Colonic mucosa (tissue), 4 donors: Measurements from ENCODE around the gene MLANA. TPM values are rescaled to one million over a fixed set of nuclear protein-coding genes. Genes with fewer than 3 reads are reported as not detected.

Experiments
- DNase-seq: peaks from one replicate; pipeline ENCODE4 v3.0.0-alpha.2; 2020
- H3K27ac ChIP-seq: fragments of 200-600 bp; one replicate; pipeline ENCODE4 v1.8.0; 2021
- H3K27me3 ChIP-seq: fragments of 200-600 bp; one replicate; pipeline ENCODE4 v1.8.0; 2021
- H3K36me3 ChIP-seq: fragments of 200-600 bp; one replicate; pipeline ENCODE4 v1.8.0; 2021
- H3K4me1 ChIP-seq: fragments of 200-600 bp; one replicate; pipeline ENCODE4 v1.8.0; 2021; ENCODE audit warnings: mild to moderate bottlenecking
- H3K4me3 ChIP-seq: fragments of 200-600 bp; one replicate; pipeline ENCODE4 v1.8.0; 2021
- H3K9ac ChIP-seq, 2 donors: one replicate each; pipeline ENCODE4 v1.7.0; 2013; ENCODE audit warnings: control low read depth in 2 of 2, low read depth in 2 of 2, low read length in 2 of 2
- H3K9me3 ChIP-seq: fragments of 200-600 bp; one replicate; pipeline ENCODE4 v1.8.0; 2021
- intact Hi-C: fragments of 100-400 bp; cut with DNase I; formaldehyde crosslinking; loops from one replicate; pipeline ENCODE4 v1.14.1; 2022
- total RNA-seq, 2 donors: library from RNA; stranded (reverse); fragmentation: NEBNext Ultra II Directional in 1 of 2; extraction: Animal tissue kit (Norgen Biotek cat#: 25700) in 1 of 2; gene quantifications; one replicate each; pipeline ENCODE4 v1.2.1, GENCODE V29; 2021
- TF ChIP-seq, protein P1 (sequence below): fragments of 200-600 bp; IDR thresholded peaks from one replicate; pipeline ENCODE4 v1.8.0; 2022; ENCODE audit warnings: antibody characterized with exemption, mild to moderate bottlenecking
- donor health status: healthy.
- donor health status: DM: no; HTN: no; CAD: no.
- donor health status: DM: no; HTN: no; CAD: no.

The MLANA gene, protein sequence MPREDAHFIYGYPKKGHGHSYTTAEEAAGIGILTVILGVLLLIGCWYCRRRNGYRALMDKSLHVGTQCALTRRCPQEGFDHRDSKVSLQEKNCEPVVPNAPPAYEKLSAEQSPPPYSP
- total RNA-seq: not detected

DNA sequence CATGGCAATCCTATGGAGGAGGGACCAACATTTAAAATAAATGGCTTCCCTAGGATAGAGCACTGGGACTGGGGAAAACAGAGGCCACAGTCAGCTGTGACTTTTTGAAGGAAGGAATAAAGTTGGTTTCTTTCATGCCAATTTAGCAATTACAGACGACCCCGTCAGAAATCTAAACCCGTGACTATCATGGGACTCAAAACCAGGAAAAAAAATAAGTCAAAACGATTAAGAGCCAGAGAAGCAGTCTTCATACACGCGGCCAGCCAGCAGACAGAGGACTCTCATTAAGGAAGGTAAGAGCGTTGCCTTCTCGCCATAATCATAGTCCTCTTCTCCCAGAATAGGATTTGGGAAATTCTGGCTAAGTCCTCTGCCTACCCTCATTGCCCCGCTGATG lies at the start of gene MLANA:
TSS of gene MLANA (plus strand) at position 249 of the 400 bp plus-strand sequence. CDS start 1,586 bp downstream, outside the sequence.
- no peaks in the 10 kb centered on the region for H3K4me1 ChIP-seq
- no peaks in the 10 kb centered on the region for H3K27me3 ChIP-seq
- H3K9me3 ChIP-seq: no peaks in the 10 kb centered on the region
- H3K4me3 ChIP-seq: no peak within 1 kb of the TSS
- no peaks in the 10 kb centered on the region for H3K36me3 ChIP-seq
- TF ChIP-seq, protein P1, sequence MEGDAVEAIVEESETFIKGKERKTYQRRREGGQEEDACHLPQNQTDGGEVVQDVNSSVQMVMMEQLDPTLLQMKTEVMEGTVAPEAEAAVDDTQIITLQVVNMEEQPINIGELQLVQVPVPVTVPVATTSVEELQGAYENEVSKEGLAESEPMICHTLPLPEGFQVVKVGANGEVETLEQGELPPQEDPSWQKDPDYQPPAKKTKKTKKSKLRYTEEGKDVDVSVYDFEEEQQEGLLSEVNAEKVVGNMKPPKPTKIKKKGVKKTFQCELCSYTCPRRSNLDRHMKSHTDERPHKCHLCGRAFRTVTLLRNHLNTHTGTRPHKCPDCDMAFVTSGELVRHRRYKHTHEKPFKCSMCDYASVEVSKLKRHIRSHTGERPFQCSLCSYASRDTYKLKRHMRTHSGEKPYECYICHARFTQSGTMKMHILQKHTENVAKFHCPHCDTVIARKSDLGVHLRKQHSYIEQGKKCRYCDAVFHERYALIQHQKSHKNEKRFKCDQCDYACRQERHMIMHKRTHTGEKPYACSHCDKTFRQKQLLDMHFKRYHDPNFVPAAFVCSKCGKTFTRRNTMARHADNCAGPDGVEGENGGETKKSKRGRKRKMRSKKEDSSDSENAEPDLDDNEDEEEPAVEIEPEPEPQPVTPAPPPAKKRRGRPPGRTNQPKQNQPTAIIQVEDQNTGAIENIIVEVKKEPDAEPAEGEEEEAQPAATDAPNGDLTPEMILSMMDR: no peak
- intact Hi-C loops: no loop called here
- DNase-seq: no peak
- H3K9ac ChIP-seq: no peak within 1 kb of the TSS
- H3K27ac ChIP-seq: no peak within 1 kb of the TSS

DNA sequence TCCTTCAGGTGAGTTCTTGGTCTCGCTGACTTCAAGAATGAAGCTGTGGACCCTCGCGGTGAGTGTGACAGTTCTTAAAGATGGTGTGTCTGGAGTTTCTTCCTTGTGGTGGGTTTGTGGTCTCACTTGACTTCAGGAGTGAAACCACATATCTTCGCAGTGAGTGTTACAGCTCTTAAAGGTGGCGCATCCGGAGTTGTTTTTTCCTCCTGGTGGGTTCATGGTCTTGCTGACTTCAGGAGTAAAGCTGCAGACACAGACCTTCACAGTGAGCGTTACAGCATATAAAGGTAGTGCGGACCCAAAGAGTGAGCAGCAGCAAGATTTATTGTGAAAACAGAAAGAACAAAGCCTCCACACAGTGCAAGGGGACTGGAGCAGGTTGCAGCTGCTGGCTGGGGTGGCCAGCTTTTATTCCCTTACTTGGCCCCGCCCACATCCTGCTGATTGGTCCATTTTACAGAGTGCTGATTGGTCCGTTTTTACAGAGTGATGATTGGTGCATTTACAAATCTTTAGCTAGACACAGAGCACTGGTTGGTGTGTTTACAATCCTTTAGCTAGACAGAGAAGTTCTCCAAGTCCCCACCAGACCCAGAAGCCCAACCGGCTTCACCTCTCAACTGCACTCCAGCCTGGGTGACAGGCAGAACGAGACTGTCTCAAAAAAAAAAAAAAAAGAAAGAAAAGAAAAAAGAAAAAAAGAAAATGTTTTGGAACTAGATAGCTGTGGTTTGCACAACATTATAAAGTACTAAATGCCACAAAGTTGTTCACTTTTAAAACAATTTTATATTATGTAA lies 48.7 kb upstream of the MLANA start:
- TF ChIP-seq, protein P1: no peak
- no peak overlapping the region for H3K27ac ChIP-seq
- intact Hi-C loops: no loop called here
- no peak for DNase-seq
- no peak overlapping the region for H3K9ac ChIP-seq
- H3K27me3 ChIP-seq: no peaks in the 10 kb centered on the region
- peaks cover 5% of the 10 kb centered on the region for H3K4me1 ChIP-seq
- H3K4me3 ChIP-seq: no peak overlapping the region
- no peaks in the 10 kb centered on the region for H3K9me3 ChIP-seq
- H3K36me3 ChIP-seq: no peaks in the 10 kb centered on the region

DNA sequence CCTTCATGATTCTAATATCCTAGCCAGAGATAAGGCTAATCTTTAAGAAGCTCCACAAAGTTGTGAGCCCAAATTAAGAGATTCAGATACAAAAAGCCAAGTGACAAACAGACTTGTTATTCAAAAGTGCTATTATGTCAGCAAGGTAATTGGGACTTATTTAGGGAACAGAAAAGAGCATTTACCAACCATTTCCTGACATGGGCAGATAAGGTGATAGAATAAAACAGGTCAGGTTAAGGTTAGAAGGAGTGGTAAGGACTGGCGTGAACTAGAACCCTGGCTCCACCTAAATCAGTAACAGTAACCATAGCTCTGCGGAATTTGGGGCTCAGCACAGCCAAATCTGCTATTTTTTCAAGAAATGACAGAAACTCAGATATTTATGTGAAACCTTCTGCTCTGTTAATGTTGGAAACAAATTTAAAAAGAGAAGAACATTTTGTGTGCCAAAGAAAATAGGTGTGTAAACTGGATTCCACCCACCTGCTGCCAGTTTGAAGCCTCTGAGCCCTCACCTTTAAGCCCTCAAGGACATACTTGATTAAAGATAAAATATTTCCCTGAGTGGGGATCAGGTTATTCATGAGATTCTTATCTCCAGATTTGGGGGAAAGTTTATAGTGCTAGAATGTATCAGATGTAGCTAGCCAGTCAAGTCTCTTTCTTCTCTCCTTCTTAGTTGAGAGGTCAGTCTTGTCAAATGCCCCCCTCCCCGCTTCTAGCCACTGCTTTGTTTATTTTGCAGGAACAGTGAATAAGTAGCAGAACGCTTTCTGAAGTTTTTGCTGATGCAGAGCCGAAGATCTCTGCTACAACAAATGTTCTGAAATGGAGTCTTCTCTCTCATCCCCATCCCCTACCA lies 47.5 kb upstream of the MLANA start:
- TF ChIP-seq, protein P1: no peak
- Histone ChIP-seq H3K4me3 (no peak overlapping the region), H3K27ac (no peak overlapping the region), H3K27me3 (no peaks in the 10 kb centered on the region), H3K4me1 (peaks cover 5% of the 10 kb centered on the region), H3K36me3 (no peaks in the 10 kb centered on the region), H3K9me3 (no peaks in the 10 kb centered on the region), H3K9ac (no peak overlapping the region)
- DNase-seq: no peak
- intact Hi-C loops: no loop called here

DNA sequence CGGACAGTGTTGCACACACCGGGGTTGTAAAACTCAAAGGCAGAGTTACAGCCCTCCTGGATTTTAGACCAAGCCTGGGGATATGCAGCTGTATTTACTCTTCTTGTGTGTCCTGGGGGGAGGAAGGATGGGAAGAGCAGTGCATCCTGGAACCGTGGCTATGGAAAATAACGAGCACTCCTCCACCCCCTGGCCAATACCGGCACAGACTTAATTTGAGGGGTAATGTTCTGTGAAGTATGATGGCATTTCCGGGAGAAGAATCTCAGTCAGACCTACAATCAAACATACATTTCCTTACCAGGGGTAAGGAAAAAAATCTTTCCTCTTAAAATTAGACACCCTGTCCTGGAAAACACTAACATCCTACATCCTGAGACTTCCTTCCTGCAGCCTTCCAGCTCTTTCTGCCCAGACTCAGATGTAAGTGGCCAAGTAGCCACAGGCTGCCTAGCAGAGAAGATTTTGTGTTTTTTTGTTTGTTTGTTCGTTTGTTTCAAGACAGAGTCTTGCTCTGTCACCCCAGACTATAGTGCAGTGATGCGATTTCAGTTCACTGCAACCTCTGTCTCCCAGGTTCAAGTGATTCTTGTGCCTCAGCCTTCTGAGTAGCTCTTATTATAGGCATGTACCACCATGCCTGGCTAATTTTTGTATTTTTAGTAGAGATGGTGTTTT lies 46.8 kb upstream of the MLANA start:
- no peaks in the 10 kb centered on the region for H3K9me3 ChIP-seq
- H3K4me1 ChIP-seq: peaks cover 5% of the 10 kb centered on the region
- no peak overlapping the region for H3K27ac ChIP-seq
- intact Hi-C loops: no loop called here
- no peak for DNase-seq
- H3K27me3 ChIP-seq: no peaks in the 10 kb centered on the region
- TF ChIP-seq, protein P1: no peak
- no peak overlapping the region for H3K4me3 ChIP-seq
- no peaks in the 10 kb centered on the region for H3K36me3 ChIP-seq
- no peak overlapping the region for H3K9ac ChIP-seq

DNA sequence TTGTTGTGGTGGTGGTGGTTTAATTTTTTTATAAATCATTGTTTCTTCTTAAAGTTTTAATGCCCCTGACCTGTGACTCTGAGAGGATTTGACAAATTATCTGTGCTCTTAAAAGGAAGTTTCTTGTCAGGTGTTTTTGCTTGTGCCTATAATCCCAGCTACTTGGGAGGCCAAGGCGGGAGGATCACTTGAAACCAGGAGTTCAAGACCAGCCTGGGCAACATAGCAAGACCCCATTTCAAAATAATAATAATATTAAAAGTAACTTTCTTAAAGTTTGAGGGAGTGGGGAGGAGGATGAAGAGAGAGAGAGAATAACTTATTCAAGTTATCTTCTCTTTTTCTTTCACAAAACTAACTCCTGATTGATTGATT lies 45.5 kb upstream of the MLANA start:
- Histone ChIP-seq H3K4me1 (peaks cover 5% of the 10 kb centered on the region), H3K36me3 (no peaks in the 10 kb centered on the region), H3K9ac (no peak overlapping the region), H3K4me3 (no peak overlapping the region), H3K27ac (no peak overlapping the region), H3K27me3 (no peaks in the 10 kb centered on the region), H3K9me3 (no peaks in the 10 kb centered on the region)
- DNase-seq: no peak
- TF ChIP-seq, protein P1: no peak
- intact Hi-C loops: no loop called here
